IMR-90 (cell line): ENCODE results near the gene SQSTM1. TPM values are rescaled to one million over a fixed set of nuclear protein-coding genes. Genes with fewer than 3 reads are reported as not detected.

Experiments
- ATAC-seq: fragments of 200-7000 bp; cut with Tn5 transposase; 2 replicates; pipeline ENCODE4 v1.9.1; 2020; ENCODE audit warnings: low read depth, mild to moderate bottlenecking, moderate library complexity
- BruUV-seq: library from RNA; stranded (reverse); fragments of 400-500 nt; replicated peaks from 2 replicates; lab custom pipeline; 2021; lab: Mats Ljungman, UMichigan
- CTCF ChIA-PET: fragments of 300-600 bp; formaldehyde crosslinking; extraction: SDS; loops from one replicate; lab custom pipeline; 2021; ENCODE audit warnings: antibody characterized with exemption; lab: Yijun Ruan, JAX
- POLR2A ChIA-PET: fragments of 300-600 bp; sonication (Branson Sonifier 250); formaldehyde crosslinking; loops from one replicate; lab custom pipeline; 2022; ENCODE audit warnings: antibody characterized with exemption; ENCODE audit not compliant: unreplicated experiment; lab: Charles Lee
- DNase-seq: peaks from one replicate; pipeline ENCODE4 v3.0.0; 2013
- H2AFZ ChIP-seq: replicated peaks from 2 replicates; pipeline ENCODE3; 2013; ENCODE audit warnings: low read length, mild to moderate bottlenecking; ENCODE audit not compliant: poor library complexity
- H2AK5ac ChIP-seq: 2 replicates; pipeline ENCODE4 v1.6.1; 2013; ENCODE audit warnings: low read depth, low read length, inconsistent platforms
- H2AK9ac ChIP-seq: replicated peaks from 2 replicates; pipeline ENCODE3; 2013; ENCODE audit warnings: mild to moderate bottlenecking, low read depth, low read length, moderate library complexity; ENCODE audit not compliant: poor library complexity
- H2BK120ac ChIP-seq: 2 replicates; pipeline ENCODE4 v1.6.1; 2013; ENCODE audit warnings: low read depth, low read length, inconsistent platforms
- H2BK15ac ChIP-seq: 3 replicates; pipeline ENCODE4 v1.6.1; 2013; ENCODE audit warnings: low read depth, low read length, inconsistent platforms
- H2BK20ac ChIP-seq: 2 replicates; pipeline ENCODE4 v1.6.1; 2013; ENCODE audit warnings: low read depth, mild to moderate bottlenecking, inconsistent platforms, low read length, moderate library complexity
- H2BK5ac ChIP-seq: 2 replicates; pipeline ENCODE4 v1.6.1; 2013; ENCODE audit warnings: mild to moderate bottlenecking, low read depth, low read length, inconsistent platforms; ENCODE audit not compliant: poor library complexity, severe bottlenecking
- H3K14ac ChIP-seq: replicated peaks from 2 replicates; pipeline ENCODE4 v1.6.1; 2013; ENCODE audit warnings: low read depth, low read length, inconsistent platforms
- H3K18ac ChIP-seq: 2 replicates; pipeline ENCODE4 v1.6.1; 2013; ENCODE audit warnings: low read depth, low read length, control low read depth
- H3K23ac ChIP-seq: 2 replicates; pipeline ENCODE4 v1.6.1; 2013; ENCODE audit warnings: low read depth, low read length, inconsistent platforms
- H3K27ac ChIP-seq: 2 replicates; pipeline ENCODE4 v1.5.1; 2013; ENCODE audit warnings: mild to moderate bottlenecking, control low read depth, low read length; ENCODE audit not compliant: insufficient read depth
- H3K27me3 ChIP-seq: 2 replicates; pipeline ENCODE4 v1.6.1; 2013; ENCODE audit warnings: low read length; ENCODE audit not compliant: control insufficient read depth, insufficient read depth
- H3K36me3 ChIP-seq: 2 replicates; pipeline ENCODE4 v1.6.1; 2013; ENCODE audit warnings: low read length, mixed read lengths; ENCODE audit not compliant: control insufficient read depth, insufficient read depth
- H3K4ac ChIP-seq: 2 replicates; pipeline ENCODE4 v1.6.1; 2013; ENCODE audit warnings: low read depth, low read length, inconsistent platforms
- H3K4me1 ChIP-seq: 2 replicates; pipeline ENCODE4 v1.6.1; 2013; ENCODE audit warnings: low read length, mixed read lengths; ENCODE audit not compliant: control insufficient read depth, insufficient read depth
- H3K4me2 ChIP-seq: 2 replicates; pipeline ENCODE4 v1.6.1; 2013; ENCODE audit warnings: low read depth, mild to moderate bottlenecking, control low read depth, low read length, moderate library complexity
- H3K4me3 ChIP-seq: 2 replicates; pipeline ENCODE4 v1.5.1; 2013; ENCODE audit warnings: low read depth, mild to moderate bottlenecking, control low read depth, low read length, moderate library complexity; ENCODE audit not compliant: insufficient read depth
- H3K56ac ChIP-seq: 2 replicates; pipeline ENCODE4 v1.6.1; 2013; ENCODE audit warnings: low read length, inconsistent platforms; ENCODE audit not compliant: insufficient read depth; ENCODE audit errors: extremely low read depth
- H3K79me1 ChIP-seq, 2 experiments: 2 replicates each; pipeline ENCODE4 v1.6.1; 2013; ENCODE audit warnings: low read length in 2 of 2, inconsistent platforms in 1 of 2, low read depth in 1 of 2
- H3K9ac ChIP-seq: 2 replicates; pipeline ENCODE4 v1.6.1; 2013; ENCODE audit warnings: low read depth, low read length, control low read depth
- H3K9me1 ChIP-seq: 2 replicates; pipeline ENCODE4 v1.6.1; 2013; ENCODE audit warnings: low read length, inconsistent platforms; ENCODE audit not compliant: insufficient read depth
- H3K9me3 ChIP-seq: 2 replicates; pipeline ENCODE4 v1.6.1; 2013; ENCODE audit warnings: low read length; ENCODE audit not compliant: control insufficient read depth, insufficient read depth
- H4K20me1 ChIP-seq: 2 replicates; pipeline ENCODE4 v1.6.1; 2013; ENCODE audit warnings: low read length, inconsistent platforms; ENCODE audit not compliant: insufficient read depth
- H4K5ac ChIP-seq: 2 replicates; pipeline ENCODE4 v1.6.1; 2013; ENCODE audit warnings: mild to moderate bottlenecking, low read depth, low read length, control low read depth
- H4K8ac ChIP-seq, 2 experiments: 2 replicates each; pipeline ENCODE4 v1.6.1; 2013; ENCODE audit warnings: low read depth in 2 of 2, low read length in 2 of 2, control low read depth in 1 of 2, inconsistent platforms in 1 of 2
- H4K91ac ChIP-seq: 2 replicates; pipeline ENCODE4 v1.6.1; 2013; ENCODE audit warnings: low read depth, low read length, inconsistent platforms; ENCODE audit not compliant: insufficient read depth
- CHD1 ChIP-seq: IDR thresholded peaks from 2 replicates; pipeline ENCODE4 v1.6.1; 2012; ENCODE audit warnings: low read depth, low read length, improper control_type of control experiment
- MAFK ChIP-seq: IDR thresholded peaks from 2 replicates; pipeline ENCODE4 v1.6.1; 2012; ENCODE audit warnings: low read depth, low read length, improper control_type of control experiment
- MAZ ChIP-seq: IDR thresholded peaks from 2 replicates; pipeline ENCODE4 v1.6.1; 2012; ENCODE audit warnings: low read depth, mild to moderate bottlenecking, low read length, improper control_type of control experiment, moderate library complexity, borderline replicate concordance
- NFE2L2 ChIP-seq: fragments of 150-350 bp; IDR thresholded peaks from 2 replicates; pipeline ENCODE4 v1.6.1; 2016; ENCODE audit warnings: low read depth, mild to moderate bottlenecking, low read length
- POLR2A ChIP-seq: IDR thresholded peaks from 2 replicates; pipeline ENCODE4 v1.6.1; 2012; ENCODE audit warnings: mild to moderate bottlenecking, low read depth, low read length
- RAD21 ChIP-seq: IDR thresholded peaks from 2 replicates; pipeline ENCODE4 v1.6.1; 2012; ENCODE audit warnings: low read length, improper control_type of control experiment
- RCOR1 ChIP-seq: IDR thresholded peaks from 2 replicates; pipeline ENCODE4 v1.6.1; 2012; ENCODE audit warnings: mild to moderate bottlenecking, low read length, improper control_type of control experiment; ENCODE audit not compliant: insufficient replicate concordance
- RFX5 ChIP-seq: IDR thresholded peaks from 2 replicates; pipeline ENCODE4 v1.8.0; 2012; ENCODE audit warnings: low read depth, mild to moderate bottlenecking, low read length, moderate library complexity
- SMC3 ChIP-seq: fragments of 150-350 bp; IDR thresholded peaks from 2 replicates; pipeline ENCODE4 v1.6.1; 2016; ENCODE audit warnings: low read depth, mild to moderate bottlenecking, antibody characterized with exemption, low read length, moderate library complexity
- USF2 ChIP-seq: fragments of 150-350 bp; IDR thresholded peaks from 2 replicates; pipeline ENCODE4 v1.6.1; 2017; ENCODE audit warnings: mild to moderate bottlenecking, antibody characterized with exemption, low read length, low read depth
- WGBS, 2 experiments: methylation state at CpG; one replicate each; pipeline versions ENCODE4 v1.1.5 to v1.1.7; 2013; ENCODE audit warnings: missing lambda C conversion rate in 2 of 2; ENCODE audit not compliant: insufficient read length in 1 of 2; ENCODE audit errors: extremely low coverage in 2 of 2; 5-methylcytosine and 5-hydroxymethylcytosine counted together
- dilution Hi-C: fragments of 300-500 bp; cut with HindIII; formaldehyde crosslinking; loops from one replicate; pipeline ENCODE4 v1.14.3; 2018; ENCODE audit warnings: low sequenced_read_pairs; ENCODE audit not compliant: unreplicated experiment
- in situ Hi-C: fragments of 300-500 bp; cut with MboI; formaldehyde crosslinking; loops from 3 replicates; pipeline ENCODE4 v1.14.3; 2019; ENCODE audit warnings: low sequenced_read_pairs, inconsistent platforms, mixed read lengths
- intact Hi-C: fragments of 100-400 bp; cut with micrococcal nuclease; formaldehyde crosslinking; loops from 2 replicates; pipeline ENCODE4 v1.10.0; 2022
- polyA plus RNA-seq, 3 experiments: library from polyadenylated mRNA; depleted of rRNA; stranded (reverse); fragments of >200 nt; gene quantifications; 2 replicates each; pipeline ENCODE4 v1.2.3, GENCODE V29; 2012; ENCODE audit warnings: low replicate concordance in 1 of 3
- total RNA-seq: library from RNA; depleted of rRNA; stranded (reverse); fragments of >200 nt; gene quantifications from 2 replicates; pipeline ENCODE4 v1.2.3, GENCODE V29; 2012
- TF ChIP-seq, protein P1 (sequence below): conservative IDR thresholded peaks from 2 replicates; pipeline ENCODE4 v1.5.1; 2012; ENCODE audit warnings: mild to moderate bottlenecking, low read depth, low read length, improper control_type of control experiment

Gene SQSTM1
- total and polyA plus RNA-seq, 2 of the 4 experiments (the other 2 are of a cell fraction): 152 to 184 TPM

DNA sequence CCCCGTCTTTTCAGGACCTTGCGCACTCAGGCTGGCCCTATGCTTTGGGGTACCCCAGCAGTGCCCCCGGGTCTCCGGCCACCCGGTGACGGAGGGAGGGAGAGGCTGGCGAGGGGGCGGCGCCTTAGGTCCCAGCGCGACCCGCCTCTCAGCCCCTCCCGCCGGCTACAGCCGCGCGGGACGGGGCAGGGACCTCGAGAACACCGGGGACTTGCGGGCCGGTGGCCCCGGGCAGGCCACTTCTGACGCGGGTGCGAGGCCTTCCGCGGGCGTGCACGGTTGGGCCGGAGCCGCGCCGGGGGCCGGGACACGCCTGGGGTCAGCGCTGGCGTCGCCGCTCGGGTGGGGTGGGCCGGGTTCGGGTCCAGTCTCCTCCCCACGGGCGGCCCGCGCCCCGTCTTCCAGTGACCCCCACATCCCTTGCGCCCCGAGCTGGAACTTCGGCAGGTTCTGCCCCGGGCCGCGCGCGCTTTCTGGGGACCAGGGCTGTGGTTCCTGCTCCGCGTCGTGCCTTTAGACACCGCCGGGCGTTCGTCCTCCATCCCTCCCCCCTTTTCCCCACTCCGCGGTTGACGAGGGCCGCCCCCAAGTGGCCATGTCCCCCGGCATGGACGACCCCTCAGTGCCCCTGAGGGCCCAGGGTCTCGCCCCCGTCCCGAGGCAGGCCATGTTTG lies 3.8 kb upstream of the SQSTM1 start:
- Histone ChIP-seq H4K91ac (no peak overlapping the region), H2BK5ac (no peak overlapping the region), H3K4ac (no peak overlapping the region), H3K9ac (no peak overlapping the region), H3K36me3 (peaks cover 17% of the 10 kb centered on the region), H4K5ac (no peak overlapping the region), H3K4me2 (no peak overlapping the region), H2AK5ac (no peak overlapping the region), H3K56ac (no peak overlapping the region), H3K9me1 (peaks cover 20% of the 10 kb centered on the region), H2AK9ac (peak overlapping the region; percentile 2), H3K79me1 (peaks cover 4 to 23% of the 10 kb centered on the region in 2 experiments), H3K4me1 (peaks cover 21% of the 10 kb centered on the region), H3K9me3 (no peaks in the 10 kb centered on the region), H3K27ac (no peak overlapping the region), H3K4me3 (no peak overlapping the region), H3K23ac (no peak overlapping the region), H2AFZ (peak overlapping the region; percentile 5), H2BK120ac (no peak overlapping the region), H3K18ac (no peak overlapping the region; the same call in 1 of the 2 replicates), H4K8ac (no peak overlapping the region), H3K14ac (no peak overlapping the region), H2BK15ac (no peak overlapping the region; the same call in 2 of the 3 replicates), H4K20me1 (peaks cover 13% of the 10 kb centered on the region), H3K27me3 (no peaks in the 10 kb centered on the region), H2BK20ac (no peak overlapping the region)
- POLR2A ChIA-PET: no interaction called here
- DNase-seq: no peak
- no peak for ATAC-seq
- 20% methylated on average over 30 of the region's 72 CpGs; no CpG with 5 or more reads in 1 of the 2 experiments for WGBS, 2 experiments
- in situ Hi-C loops (no loop called here), intact Hi-C loops (no loop called here), dilution Hi-C loops (no loop called here)
- TF ChIP-seq RAD21: no peak
- no peak for TF ChIP-seq NFE2L2
- no peak for TF ChIP-seq MAFK
- no peak for TF ChIP-seq RFX5
- no peak for TF ChIP-seq USF2
- TF ChIP-seq CHD1: no peak
- no peak for TF ChIP-seq POLR2A
- no peak for TF ChIP-seq RCOR1
- no peak for TF ChIP-seq MAZ
- TF ChIP-seq SMC3: no peak
- TF ChIP-seq, protein P1, sequence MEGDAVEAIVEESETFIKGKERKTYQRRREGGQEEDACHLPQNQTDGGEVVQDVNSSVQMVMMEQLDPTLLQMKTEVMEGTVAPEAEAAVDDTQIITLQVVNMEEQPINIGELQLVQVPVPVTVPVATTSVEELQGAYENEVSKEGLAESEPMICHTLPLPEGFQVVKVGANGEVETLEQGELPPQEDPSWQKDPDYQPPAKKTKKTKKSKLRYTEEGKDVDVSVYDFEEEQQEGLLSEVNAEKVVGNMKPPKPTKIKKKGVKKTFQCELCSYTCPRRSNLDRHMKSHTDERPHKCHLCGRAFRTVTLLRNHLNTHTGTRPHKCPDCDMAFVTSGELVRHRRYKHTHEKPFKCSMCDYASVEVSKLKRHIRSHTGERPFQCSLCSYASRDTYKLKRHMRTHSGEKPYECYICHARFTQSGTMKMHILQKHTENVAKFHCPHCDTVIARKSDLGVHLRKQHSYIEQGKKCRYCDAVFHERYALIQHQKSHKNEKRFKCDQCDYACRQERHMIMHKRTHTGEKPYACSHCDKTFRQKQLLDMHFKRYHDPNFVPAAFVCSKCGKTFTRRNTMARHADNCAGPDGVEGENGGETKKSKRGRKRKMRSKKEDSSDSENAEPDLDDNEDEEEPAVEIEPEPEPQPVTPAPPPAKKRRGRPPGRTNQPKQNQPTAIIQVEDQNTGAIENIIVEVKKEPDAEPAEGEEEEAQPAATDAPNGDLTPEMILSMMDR: no peak
- no TSS peak for BruUV-seq
- CTCF ChIA-PET: no interaction called here
